SU-DHL-6 (cell line): Measurements from ENCODE around the gene NPTX2.

Source experiments
- H2AFZ ChIP-seq: fragments of 200-600 bp; sonication (generic); 2 replicates; pipeline ENCODE4 v1.6.1; 2014; ENCODE audit warnings: low read depth, mild to moderate bottlenecking, moderate library complexity, mixed read lengths, antibody characterized with exemption, low read length; ENCODE audit not compliant: severe bottlenecking
- H3F3A ChIP-seq: fragments of 200-600 bp; shearing (Covaris generic); 2 replicates; pipeline ENCODE4 v1.6.0; 2016; ENCODE audit warnings: antibody characterized with exemption, mild to moderate bottlenecking; ENCODE audit not compliant: insufficient read depth
- H3K27ac ChIP-seq: fragments of 200-600 bp; sonication (generic); 2 replicates; pipeline ENCODE4 v1.5.1; 2016; ENCODE audit warnings: low read depth, mild to moderate bottlenecking, low read length, moderate library complexity, mixed read lengths
- H3K27me3 ChIP-seq: fragments of 200-600 bp; sonication (generic), shearing (Covaris generic); 2 replicates; pipeline ENCODE4 v1.6.0; 2014; ENCODE audit warnings: mild to moderate bottlenecking, low read length
- H3K36me3 ChIP-seq: fragments of 200-600 bp; sonication (generic); 2 replicates; pipeline ENCODE4 v1.6.1; 2014; ENCODE audit warnings: mild to moderate bottlenecking, low read length, mixed read lengths
- H3K4me2 ChIP-seq: fragments of 300-600, 200-600 bp; shearing (Covaris generic), sonication (generic); 2 replicates; pipeline ENCODE4 v1.6.0; 2014; ENCODE audit warnings: low read length, low read depth, mild to moderate bottlenecking; ENCODE audit not compliant: poor library complexity, severe bottlenecking
- H3K4me3 ChIP-seq: fragments of 200-600 bp; sonication (generic); 2 replicates; pipeline ENCODE4 v1.5.1; 2014; ENCODE audit warnings: antibody characterized with exemption, low read length, mild to moderate bottlenecking, mixed read lengths; ENCODE audit not compliant: insufficient read depth, poor library complexity, severe bottlenecking
- H3K79me2 ChIP-seq: fragments of 200-600 bp; sonication (generic); 2 replicates; pipeline ENCODE4 v1.6.1; 2014; ENCODE audit warnings: mild to moderate bottlenecking, low read length, moderate library complexity; ENCODE audit not compliant: insufficient read depth
- H3K9ac ChIP-seq: fragments of 200-600 bp; sonication (generic); 2 replicates; pipeline ENCODE4 v1.7.0; 2014; ENCODE audit warnings: mild to moderate bottlenecking, low read length
- H3K9me2 ChIP-seq: fragments of 200-600 bp; sonication (generic); replicated peaks from 2 replicates; pipeline ENCODE4 v1.6.1; 2014; ENCODE audit warnings: low read length; ENCODE audit not compliant: insufficient read depth
- H3K9me3 ChIP-seq: fragments of 200-600 bp; sonication (generic); 2 replicates; pipeline ENCODE4 v1.6.1; 2014; ENCODE audit warnings: low read length, mixed read lengths; ENCODE audit not compliant: insufficient read depth
- H4K20me1 ChIP-seq: fragments of 200-600 bp; sonication (generic); 2 replicates; pipeline ENCODE4 v1.6.1; 2014; ENCODE audit warnings: low read depth, mild to moderate bottlenecking, antibody characterized with exemption, low read length, moderate library complexity, mixed read lengths
- EZH2phosphoT487 ChIP-seq: fragments of 200-600 bp; sonication (generic), shearing (Covaris generic); conservative IDR thresholded peaks from 2 replicates; pipeline ENCODE4 v1.6.1; 2018; ENCODE audit warnings: mild to moderate bottlenecking, antibody characterized with exemption, low read length, moderate library complexity, mixed read lengths
- TF ChIP-seq, protein P1 (sequence below): fragments of 200-600 bp; sonication (generic); IDR thresholded peaks from one replicate; pipeline ENCODE4 v1.5.1; 2017; ENCODE audit warnings: antibody characterized with exemption, mild to moderate bottlenecking, low read length, moderate library complexity; ENCODE audit not compliant: insufficient read depth, poor library complexity, severe bottlenecking

NPTX2 gene

DNA sequence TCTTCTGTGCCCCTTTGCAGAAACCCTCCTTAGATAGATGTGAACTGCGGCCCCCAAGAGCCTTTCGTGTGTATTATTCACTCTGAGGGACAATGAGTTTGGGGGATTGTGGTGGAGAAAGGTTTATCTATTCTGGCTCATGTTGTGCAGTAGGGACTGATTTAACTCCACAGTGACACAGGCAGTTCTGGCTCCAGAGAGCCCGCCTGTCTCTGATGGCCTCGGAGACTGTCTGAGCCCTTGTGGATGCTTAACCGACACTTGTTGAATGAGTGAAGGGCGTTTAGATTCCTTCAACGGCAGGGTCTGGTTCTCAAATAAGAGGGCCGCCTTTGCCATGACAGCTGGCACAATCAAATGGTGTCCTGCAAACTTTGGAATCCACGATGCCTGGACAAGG, 5.8 kb downstream of the NPTX2 start:
- Histone ChIP-seq H4K20me1 (no peaks in the 10 kb centered on the region), H3K27me3 (no peaks in the 10 kb centered on the region), H3K36me3 (no peaks in the 10 kb centered on the region), H3F3A (no peaks in the 10 kb centered on the region), H3K27ac (no peak overlapping the region), H3K9me3 (no peaks in the 10 kb centered on the region), H3K9me2 (no peaks in the 10 kb centered on the region), H3K4me3 (no peak overlapping the region), H3K79me2 (no peaks in the 10 kb centered on the region), H2AFZ (no peak overlapping the region), H3K4me2 (no peak overlapping the region), H3K9ac (no peak overlapping the region)
- no peak for TF ChIP-seq EZH2phosphoT487
- TF ChIP-seq, protein P1, sequence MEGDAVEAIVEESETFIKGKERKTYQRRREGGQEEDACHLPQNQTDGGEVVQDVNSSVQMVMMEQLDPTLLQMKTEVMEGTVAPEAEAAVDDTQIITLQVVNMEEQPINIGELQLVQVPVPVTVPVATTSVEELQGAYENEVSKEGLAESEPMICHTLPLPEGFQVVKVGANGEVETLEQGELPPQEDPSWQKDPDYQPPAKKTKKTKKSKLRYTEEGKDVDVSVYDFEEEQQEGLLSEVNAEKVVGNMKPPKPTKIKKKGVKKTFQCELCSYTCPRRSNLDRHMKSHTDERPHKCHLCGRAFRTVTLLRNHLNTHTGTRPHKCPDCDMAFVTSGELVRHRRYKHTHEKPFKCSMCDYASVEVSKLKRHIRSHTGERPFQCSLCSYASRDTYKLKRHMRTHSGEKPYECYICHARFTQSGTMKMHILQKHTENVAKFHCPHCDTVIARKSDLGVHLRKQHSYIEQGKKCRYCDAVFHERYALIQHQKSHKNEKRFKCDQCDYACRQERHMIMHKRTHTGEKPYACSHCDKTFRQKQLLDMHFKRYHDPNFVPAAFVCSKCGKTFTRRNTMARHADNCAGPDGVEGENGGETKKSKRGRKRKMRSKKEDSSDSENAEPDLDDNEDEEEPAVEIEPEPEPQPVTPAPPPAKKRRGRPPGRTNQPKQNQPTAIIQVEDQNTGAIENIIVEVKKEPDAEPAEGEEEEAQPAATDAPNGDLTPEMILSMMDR, result no peak

DNA sequence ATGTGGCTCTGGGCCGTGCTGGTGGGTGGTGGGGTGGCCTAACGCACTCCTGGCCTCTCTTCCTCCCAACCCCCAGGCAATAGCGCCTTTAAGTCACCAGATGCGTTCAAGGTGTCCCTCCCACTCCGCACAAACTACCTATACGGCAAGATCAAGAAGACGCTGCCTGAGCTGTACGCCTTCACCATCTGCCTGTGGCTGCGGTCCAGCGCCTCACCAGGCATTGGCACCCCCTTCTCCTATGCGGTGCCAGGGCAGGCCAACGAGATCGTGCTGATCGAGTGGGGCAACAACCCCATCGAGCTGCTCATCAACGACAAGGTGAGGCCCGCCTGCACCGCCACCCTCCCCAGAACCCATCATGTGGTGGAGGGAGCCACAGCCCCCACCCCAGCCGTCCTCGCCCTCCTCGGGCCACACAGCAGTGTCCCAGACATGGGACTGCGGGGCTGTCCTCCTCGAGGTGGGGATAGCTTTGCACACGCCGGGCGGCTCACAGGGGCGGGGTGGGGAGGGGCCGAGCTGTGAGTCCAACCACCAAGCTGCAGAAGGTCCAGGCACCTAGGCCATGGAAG, 7.8 kb downstream of the NPTX2 start:
- Histone ChIP-seq H3K9me3 (no peaks in the 10 kb centered on the region), H3K79me2 (no peaks in the 10 kb centered on the region), H3K27me3 (no peaks in the 10 kb centered on the region), H3K9ac (no peak overlapping the region), H3K9me2 (no peaks in the 10 kb centered on the region), H3F3A (no peaks in the 10 kb centered on the region), H2AFZ (no peak overlapping the region), H4K20me1 (no peaks in the 10 kb centered on the region), H3K4me3 (no peak overlapping the region), H3K4me2 (no peak overlapping the region), H3K36me3 (no peaks in the 10 kb centered on the region), H3K27ac (no peak overlapping the region)
- TF ChIP-seq, protein P1, result no peak
- TF ChIP-seq EZH2phosphoT487, result no peak

DNA sequence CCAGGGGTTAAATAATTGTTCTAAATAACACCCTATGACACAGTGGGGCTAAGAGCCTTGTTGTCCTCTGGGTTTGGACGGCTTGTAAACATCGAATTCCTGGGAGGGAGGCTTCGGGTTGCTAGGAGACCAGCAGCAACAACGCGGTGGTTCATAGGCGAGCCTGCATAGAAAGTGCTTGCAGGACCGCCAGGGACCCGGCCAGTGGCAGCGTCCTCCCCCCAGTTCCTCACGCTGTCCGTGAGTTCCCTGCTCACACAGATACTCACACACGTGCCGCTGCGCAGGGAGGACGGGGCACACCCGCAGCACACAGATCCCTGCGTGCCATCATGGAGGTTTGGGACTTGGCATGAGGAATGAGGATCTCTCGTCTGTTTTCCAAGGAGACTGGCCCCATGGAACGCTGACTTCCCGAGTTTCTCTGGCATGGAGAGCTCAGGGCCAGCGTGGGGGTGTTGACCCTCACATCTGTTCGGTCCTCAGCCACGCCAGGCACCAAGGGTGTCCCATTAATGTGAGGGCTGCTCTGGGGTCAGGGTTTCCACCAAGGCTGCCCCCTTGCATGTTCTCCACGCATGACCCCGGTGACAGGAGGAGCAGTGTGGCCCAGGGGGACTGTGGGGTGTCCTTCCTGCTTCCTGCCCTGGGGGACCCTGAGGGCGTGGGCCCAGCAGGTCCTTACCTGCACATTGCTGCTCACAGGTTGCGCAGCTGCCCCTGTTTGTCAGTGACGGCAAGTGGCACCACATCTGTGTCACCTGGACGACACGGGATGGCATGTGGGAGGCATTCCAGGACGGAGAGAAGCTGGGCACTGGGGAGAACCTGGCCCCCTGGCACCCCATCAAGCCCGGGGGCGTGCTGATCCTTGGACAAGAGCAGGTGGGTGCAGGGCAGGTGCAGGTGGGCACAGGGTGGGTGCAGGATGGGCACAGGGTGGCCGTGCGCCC, 9.7 kb downstream of the NPTX2 start:
- Histone ChIP-seq H3F3A (no peaks in the 10 kb centered on the region), H3K4me3 (no peak overlapping the region), H3K9ac (no peak overlapping the region), H4K20me1 (no peaks in the 10 kb centered on the region), H2AFZ (no peak overlapping the region), H3K36me3 (no peaks in the 10 kb centered on the region), H3K79me2 (no peaks in the 10 kb centered on the region), H3K27ac (no peak overlapping the region), H3K9me3 (no peaks in the 10 kb centered on the region), H3K27me3 (no peaks in the 10 kb centered on the region), H3K9me2 (no peaks in the 10 kb centered on the region), H3K4me2 (no peak overlapping the region)
- TF ChIP-seq EZH2phosphoT487, result no peak
- TF ChIP-seq, protein P1, result no peak
